NCI-H2081 (cell line): Measurements from ENCODE around the gene ALG14.
A peak's percentile ranks its signal among the peaks of the same experiment; 100 is the strongest.
"Not testable (repeated sequence)": the region's sequence is repeated elsewhere in the genome, so short reads cannot be mapped to it uniquely, and the experiment has no call there.

Source experiments
- DNase-seq, 2 experiments: peaks; one replicate each; lab custom pipeline; 2025; lab: John Stamatoyannopoulos, UW

The ALG14 gene

DNA sequence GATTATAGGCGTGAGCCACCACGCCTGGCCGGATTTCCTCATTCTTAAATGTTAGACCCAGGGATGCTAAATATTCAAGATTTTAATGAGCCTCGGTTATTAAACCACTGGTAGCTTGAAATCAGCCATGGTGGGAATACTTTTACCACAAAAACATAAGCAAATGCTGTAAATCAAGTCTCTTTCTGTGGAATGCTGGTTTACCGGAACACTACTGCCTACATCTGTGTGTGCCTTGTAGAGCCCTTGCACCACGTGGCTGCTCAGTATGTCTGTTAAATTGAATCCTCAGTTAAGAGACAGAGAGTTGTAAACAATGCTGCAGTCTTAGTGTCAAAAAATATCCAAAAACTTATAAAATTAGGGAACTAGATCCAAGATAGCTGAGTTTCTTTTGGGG lies 119.0 kb downstream of the ALG14 start:
- no peak for DNase-seq

DNA sequence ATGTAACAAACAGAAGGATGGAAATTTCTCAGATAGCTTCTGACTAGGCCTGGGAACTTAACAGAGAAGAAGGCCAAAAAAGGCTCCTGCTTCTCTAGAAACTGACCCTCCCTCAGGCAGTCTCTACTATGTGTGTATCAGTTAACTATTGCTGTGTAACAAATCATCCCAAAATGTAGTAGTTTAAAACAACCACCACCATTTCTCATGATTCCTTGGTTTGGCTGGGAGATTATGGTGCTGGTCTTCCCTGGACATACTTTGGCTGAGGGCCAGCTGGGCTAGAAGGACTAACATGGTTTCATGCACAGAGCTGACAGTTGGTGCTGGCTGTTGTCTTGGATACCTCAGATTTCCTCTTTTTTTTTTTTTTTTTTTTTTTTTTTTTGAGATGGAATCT lies 119.6 kb downstream of the ALG14 start:
- no peak for DNase-seq

DNA sequence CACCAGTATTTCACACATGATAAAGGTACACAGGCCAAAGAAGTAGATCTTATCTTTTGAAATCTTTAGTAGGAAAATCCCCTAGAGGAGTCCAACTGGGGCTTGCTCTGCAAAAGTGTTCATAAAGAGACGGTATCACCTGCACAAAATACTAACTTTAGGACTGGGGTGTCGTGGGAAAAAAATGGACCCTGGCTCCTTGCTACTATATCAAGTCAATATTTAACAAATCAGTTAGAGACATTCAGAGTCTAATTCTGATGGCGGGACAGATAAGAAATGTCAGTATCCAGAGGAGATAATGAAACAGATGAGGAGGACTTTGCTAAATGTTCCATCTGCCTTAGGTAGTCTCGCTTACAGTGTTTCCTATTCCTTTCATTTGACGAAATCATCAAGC lies 120.2 kb downstream of the ALG14 start:
- no peak for DNase-seq

DNA sequence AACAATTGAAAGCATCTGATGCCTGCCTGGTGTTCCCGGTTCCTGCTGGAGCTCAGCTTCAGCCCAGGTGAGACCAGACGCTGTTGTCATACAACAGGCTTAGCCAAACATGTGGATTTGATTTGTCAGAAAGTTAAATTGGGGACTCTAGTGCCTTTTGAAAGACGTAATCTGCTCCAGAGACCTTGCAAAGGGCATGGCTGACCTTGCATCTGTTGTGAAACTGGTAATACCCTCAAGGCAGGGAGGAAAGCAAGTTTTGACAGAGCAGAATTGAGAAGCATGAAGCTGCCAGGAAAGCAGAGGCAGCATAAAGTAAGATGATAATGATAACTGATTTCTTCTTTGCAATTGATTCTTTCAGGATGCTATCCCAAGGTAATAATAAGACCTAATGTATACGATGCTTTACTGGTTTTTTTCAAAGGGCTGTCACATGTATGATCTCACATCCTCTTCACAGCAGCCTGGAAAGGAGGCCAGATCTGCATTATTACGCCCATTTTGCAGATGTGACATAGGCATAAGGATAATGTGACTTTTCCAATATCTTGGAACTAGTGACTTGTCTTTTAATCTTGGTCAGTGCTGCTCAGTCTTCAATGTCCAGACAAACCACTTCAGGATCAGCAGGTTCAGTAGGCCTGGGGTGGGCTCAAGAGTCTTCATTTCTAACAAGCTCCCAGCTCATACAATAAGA lies 121.1 kb downstream of the ALG14 start:
- DNase-seq = no peak

DNA sequence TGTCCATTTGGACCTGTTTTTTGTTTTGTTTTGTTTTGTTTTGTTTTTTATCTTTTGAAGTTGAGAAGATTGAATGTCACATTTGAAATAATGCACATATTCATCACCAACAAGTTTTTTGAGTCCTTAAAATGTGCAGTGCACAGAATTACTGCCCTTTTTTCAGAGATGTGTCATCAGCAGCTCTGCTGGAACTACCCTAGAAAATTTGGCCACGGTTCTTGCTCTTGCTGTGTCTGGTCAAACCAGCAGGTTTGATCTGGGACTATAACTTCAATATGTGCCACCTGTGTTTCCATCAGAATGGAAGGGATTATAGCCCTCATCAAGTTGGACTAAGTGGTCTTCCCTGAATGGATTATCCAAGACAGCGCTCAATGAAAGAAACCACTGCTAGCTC lies 121.7 kb downstream of the ALG14 start:
- DNase-seq = no peak

DNA sequence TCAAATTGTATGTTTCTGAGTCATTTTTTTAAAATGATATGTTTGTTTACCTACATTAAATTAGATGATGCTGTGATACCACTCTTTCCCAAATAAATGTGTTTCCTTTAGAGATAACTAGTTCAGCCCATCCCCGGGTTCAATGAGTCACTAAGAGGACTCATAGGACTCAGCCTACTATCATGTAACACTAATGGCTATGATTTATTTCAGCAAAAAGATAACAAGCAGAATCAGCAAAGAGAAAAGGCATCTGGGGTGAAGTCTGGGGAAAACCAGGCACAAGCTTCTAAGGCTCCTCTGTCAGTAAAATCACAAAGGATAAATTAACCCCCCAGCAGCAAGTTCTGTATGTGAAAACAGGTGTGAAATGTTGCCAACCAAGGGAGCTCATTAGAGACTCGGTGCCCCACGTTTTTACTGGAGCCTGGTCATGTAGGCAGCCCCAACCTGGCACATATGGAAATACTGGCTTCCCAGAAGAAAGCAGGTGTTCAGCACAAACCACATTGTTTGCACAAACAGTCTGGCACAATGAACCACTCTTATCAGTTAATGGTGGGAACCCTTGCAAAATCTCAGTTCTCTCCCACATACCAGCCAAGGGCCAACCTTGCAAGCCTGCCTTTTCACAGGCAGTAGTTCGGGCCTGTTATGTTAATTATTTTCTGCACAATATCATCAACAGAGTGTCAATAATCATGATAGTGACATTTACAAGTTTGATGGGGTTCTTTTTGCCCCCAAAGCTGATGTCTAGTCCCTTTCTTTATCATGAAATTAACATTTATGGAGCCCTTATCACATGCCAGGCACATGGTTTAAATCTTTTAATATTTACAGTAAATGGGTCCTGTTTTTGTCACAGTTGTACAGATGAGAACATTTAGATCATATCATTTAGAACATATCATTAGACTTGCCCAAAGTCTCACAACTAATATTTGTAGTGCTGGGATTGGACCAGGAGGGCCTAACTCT lies 122.8 kb downstream of the ALG14 start:
- DNase-seq = peak; percentile 45 to 79

DNA sequence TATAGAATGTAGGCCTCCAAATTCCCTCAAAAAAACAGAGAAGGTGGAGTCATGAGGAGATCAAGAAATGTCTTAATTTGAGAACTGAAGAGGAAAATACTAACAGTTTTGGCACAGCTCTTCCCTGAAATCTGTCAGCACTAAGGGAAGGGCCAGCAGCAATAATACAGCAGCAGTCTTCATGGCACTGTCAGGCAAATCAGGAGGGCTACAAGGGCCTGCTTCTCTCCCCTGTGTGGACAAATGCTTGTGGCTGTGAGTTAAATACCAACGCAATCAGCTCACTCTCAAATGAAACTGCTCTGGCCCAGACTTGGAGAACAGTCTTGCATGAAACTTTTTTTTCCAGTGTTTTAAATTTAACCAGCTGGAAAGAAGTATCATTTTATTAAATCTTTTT lies 125.3 kb downstream of the ALG14 start:
- no peak for DNase-seq

DNA sequence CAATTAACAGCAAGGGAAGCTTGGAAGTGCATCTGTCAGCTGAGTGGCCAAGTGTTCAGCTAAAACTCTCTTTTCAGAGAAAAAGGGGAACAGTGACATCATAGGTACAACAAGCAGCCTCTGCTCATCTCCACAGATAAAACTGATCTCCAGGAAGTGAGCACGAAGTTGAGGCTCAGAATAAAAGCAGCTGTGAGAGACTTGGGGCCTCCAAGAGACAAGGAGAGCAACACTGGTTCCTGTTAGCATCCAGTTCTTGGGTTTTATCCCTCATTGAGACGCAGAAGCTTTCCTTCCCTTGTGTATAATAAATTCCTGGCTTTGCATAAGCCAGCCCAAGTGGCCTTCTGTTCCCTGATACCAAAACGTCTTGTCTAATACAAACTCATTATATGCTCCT lies 125.9 kb downstream of the ALG14 start:
- DNase-seq = no peak

DNA sequence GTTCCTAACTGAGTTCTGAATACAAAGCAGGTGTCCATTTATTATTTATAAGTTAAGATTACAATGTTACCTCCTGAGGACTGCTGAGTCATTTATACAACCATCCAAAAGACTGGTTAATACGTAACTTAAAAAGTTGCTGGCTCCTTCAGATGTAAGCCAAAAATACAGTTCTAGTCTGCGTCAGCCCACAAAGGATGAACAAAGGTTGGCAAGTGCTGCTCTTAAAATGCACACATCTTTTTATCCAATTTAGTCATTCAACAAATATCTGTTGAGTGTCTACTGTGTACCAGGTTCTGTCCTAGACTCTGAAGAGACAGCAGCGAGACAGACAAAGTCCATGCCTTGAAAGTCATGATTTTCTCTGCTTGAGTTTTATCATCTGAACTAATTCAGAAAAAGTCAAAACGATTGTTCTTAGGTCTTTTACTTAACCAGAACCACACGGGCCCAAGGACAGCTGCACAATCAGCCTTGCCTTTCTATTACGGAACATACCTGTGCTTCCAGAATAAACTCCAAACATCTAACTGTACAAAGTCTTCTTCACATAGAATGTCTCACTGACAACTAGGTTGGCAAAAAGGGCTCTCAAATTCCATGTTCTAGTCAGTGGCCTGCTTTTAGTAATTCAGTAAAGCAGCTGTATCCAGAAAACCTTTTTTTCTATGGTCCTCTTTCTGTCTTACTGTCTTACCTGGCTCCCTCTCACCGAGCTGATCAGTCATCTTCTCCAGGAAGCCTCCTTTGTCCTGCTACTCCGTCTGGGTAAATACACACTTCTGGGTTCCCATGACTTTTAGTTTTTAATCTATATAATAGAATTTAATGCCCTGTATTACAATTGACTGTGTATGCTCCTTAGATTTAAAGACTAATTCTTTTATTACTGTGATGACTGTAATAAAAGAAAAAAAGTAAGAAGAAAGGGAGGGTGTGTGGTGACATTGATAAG lies 130.3 kb downstream of the ALG14 start:
- no peak for DNase-seq

DNA sequence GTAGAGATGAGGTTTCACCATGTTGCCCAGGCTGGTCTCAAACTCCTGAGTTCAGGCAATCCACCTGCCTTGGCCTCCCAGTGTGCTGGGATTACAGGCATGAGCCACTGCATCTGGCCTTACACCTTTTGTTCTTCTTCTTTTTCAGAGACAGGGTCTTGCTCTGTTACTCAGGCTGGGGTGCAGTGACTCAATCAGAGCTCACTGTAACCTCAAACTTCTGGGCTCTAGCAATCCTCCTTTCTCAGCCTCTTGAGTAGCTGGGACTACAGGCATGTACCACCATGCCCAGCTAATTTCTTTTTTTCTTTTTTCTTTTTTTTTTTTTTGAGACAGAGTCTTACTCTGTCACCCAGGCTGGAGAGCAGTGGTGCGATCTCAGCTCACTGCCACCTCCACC lies 131.3 kb downstream of the ALG14 start:
- not testable (repeated sequence) for DNase-seq

DNA sequence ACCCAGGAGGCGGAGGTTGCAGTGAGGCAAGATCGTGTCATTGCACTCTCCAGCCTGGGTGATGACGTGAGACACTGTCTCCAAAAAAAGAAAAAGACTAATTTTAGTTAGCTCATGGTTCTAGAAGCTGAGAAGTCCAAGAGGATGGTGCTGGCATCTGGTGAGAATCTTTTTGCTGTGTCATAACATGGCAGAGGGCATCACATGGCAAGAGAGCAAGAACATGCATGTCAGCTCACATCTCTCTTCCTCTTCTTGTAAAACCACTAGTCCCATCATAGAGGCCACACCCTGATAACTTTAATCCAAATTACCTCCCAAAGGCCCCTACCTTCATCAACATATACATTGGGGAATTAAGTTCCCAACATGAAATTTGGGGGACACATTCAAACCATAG lies 132.0 kb downstream of the ALG14 start:
- DNase-seq = no peak

DNA sequence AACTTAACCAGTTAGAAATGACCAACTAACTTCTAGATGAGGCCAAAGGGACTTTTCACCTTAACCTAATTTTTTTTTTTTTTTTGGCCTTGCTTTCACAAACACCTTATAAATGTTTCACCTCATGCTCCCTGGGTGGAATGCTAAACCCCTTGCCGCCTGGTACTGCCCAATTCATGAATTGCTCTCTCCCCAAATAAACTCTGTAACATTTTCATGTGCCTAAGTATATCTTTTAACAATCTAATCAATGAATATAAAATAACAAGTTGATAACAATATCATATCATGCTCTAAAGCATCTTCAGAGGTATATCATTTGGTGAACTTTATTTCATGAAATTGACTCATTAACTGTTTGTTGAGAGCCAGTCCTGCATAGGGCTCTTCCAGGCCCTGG lies 134.9 kb downstream of the ALG14 start:
- no peak for DNase-seq

DNA sequence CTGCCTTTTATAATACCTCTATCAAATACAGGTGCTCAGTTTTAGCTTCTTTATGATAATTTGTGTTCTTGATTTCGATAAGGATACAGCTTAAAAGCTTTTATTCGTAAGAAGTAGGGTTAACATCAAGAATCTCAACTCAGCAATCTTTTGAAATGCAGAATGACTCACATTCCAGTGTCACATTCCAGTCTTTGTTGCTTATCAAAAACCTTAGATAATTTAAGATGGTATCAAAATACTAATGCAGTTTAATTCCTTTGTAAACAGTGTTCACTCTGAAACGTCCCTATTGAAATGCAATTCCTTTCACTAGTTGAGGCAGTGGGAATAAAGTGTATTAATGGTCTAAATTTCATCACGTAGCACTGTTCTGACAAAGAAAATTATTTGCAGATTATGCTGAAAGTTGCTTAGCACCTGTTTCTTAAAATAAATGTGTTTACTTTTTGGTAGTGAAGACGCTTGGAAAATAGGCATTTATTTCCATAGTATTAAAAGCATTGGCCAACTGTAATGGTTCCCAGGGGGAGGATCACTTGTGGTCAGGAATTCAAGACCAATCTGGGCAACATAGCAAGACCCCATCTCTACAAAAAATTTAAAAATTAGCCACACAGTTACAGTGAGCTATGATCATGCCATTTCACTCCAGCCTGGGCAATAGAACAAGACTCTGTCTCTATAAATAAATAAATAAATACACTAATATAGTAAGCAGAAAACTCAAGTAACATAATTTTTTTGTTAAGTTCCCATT lies 135.7 kb downstream of the ALG14 start:
- no peak for DNase-seq

DNA sequence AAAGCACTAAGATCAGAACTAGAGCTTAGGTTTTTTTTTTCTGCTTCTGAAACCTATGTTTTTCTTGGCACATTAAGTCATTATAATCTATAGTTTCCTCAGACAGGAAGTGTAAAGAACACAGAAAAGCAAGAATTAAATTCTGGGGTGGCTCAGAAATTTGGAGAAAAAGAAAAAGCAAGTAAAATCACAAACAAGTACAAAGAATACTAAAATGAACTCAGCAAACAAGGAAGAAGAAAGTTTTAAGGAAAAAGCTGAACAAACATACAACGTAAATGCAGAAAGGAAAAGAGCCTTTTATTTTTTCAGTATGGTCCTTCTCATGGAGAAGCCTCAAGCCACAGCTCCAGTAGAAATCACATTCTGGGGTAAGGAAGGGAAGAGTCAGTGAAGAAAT lies 137.3 kb downstream of the ALG14 start:
- DNase-seq = no peak

DNA sequence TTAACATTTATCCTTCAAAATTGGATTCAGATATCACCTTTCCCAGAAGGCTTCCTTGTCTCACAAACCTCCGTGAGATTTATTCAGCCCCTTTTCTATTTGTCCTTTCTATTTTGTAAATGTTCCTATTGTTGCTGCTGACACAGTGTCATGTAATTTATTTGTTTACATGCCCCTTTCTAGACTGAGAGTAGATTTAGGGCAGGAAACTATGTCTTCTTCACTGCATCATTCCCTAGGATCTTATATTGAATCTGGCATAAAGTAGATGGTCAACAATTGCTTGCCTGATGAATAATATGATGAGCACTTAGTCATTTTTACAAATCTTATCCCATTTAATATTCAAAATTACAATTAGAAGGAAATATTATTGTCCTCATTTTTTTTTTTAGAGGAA lies 137.7 kb downstream of the ALG14 start:
- DNase-seq = no peak

DNA sequence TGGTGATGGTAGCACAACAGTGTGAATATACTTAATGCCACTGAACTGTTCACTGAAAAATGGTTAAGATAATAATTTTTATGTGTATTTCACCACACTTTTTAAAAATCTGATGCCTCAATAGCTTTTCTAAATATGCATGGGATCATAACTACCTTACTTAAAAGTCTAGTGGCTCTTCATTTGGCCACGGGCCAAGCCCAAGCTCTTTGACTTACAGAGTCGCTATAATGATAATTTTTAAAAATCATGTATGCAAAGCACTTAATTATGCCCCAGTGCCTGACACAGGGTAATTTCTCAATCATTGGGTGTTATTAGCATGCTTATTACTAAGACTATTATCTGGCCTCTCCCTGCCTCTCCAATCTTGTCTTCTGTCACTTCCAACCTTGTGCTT lies 138.2 kb downstream of the ALG14 start:
- no peak for DNase-seq

DNA sequence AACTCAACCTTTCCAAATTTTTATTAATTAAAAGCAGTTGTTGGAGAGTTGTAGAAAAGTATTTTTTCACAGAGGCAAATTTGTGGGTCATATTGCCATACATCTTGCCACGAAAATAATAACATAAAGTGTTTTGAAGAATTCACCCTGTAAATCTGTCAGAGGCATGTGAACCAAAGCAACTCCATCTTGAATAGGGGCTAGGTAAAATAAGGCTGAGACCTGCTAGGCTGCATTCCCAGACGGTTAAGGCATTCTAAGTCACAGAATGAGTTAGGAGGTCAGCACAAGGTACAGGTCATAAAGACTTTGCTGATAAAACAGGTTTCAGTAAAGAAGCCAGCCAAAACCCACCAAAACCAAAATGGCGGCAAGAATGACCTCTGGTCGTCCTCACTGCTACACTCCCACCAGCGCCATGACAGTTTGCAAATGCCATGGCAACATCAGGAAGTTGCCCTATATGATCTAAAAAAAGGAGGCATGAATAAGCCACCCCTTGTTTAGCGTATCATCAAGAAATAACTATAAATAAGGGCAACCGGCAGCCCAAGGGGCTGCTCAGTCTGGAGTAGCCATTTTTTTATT lies 141.4 kb downstream of the ALG14 start:
- DNase-seq = no peak

DNA sequence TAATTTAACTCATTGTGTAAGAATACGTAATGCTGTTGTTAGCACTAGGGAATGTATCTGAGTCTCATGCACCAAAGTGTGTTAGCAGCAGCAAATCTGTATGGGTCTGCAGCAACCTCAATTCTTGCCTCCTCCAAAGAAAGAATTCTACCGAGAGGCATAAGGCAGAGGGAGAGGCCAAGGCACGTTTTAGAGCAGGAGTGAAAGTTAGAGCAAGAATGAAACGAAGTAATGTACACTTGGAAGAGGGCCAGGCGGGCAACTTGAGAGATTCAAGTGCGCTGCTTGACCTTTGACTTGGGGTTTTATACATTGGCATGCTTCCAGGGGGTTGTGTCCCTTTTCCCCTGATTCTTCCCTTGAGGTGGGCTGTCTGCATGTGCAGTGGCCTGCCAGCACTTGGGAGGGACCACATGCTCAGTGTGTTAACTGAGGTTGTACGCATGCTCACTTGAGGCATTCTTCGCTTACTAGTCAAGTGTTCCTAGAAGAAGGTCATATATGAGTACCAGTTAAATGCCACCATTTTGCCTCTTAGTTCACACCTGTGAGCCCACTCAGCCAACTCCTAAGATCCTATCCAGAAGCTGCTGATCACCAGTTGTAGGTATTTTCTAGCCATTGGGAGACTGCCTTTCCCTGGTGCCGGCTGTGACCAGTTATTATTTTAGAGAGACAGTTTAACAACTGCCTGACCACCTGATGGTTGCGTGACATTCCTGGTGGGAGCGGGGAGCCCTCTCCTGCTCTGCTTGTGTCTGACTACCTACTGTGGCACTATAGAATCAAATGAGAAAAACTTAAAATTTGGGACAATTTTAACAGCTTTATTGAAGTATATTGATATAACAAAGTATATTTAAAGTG lies 143.2 kb downstream of the ALG14 start:
- no peak for DNase-seq

DNA sequence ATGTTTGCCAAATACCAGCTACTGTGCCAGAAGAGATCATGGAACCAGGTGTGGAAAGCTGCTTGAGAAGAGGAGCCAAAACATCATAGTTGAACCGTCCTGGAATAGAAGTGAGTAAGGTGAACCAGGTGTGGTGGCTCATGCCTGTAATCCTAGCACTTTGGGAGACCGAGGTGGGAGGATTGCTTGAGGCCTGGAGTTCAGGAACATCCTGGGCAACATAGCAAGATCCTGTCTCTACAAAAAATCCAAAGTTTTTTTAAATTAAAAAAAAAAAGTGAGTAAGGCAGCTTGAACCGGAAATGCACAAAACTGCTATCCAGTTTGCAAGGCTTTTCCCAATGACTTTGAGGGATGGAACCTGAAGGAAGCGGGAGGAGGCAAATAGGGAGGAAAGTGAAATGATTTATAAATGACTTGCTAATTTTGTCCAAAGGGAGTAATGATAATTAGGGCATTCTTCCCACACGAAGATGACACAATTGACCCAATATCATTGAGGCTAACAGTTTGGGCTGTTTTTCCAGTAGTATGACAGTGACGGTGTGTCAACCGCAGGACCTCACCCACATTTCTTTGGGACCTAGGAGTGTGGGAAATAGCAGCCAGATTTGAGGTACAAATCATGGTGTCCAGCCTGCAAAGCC lies 144.3 kb downstream of the ALG14 start:
- DNase-seq = no peak
